Ishikawa (cell line): Measurements from ENCODE around the gene VIPR2.

Experiments used
- CEBPB ChIP-seq: IDR thresholded peaks from 2 replicates; pipeline ENCODE4 v1.6.1; 2012
- CREB1 ChIP-seq: IDR thresholded peaks from 2 replicates; pipeline ENCODE4 v1.6.1; 2012; ENCODE audit warnings: low read depth
- EGR1 ChIP-seq: IDR thresholded peaks from 2 replicates; pipeline ENCODE4 v1.6.1; 2012
- EP300 ChIP-seq: IDR thresholded peaks from 2 replicates; pipeline ENCODE4 v1.6.1; 2012; ENCODE audit warnings: borderline replicate concordance
- FOXM1 ChIP-seq: IDR thresholded peaks from 2 replicates; pipeline ENCODE4 v1.6.1; 2012; ENCODE audit warnings: low read depth, borderline replicate concordance
- MAX ChIP-seq: IDR thresholded peaks from 2 replicates; pipeline ENCODE4 v1.6.1; 2012
- NFIC ChIP-seq: IDR thresholded peaks from 2 replicates; pipeline ENCODE4 v1.6.1; 2012
- RAD21 ChIP-seq: IDR thresholded peaks from 2 replicates; pipeline ENCODE4 v1.6.1; 2012; ENCODE audit warnings: low read depth
- REST ChIP-seq: IDR thresholded peaks from 2 replicates; pipeline ENCODE4 v1.6.1; 2012; ENCODE audit warnings: low read depth, mild to moderate bottlenecking
- TAF1 ChIP-seq: IDR thresholded peaks from 2 replicates; pipeline ENCODE4 v1.6.1; 2012; ENCODE audit warnings: low read depth, mild to moderate bottlenecking
- TCF12 ChIP-seq: IDR thresholded peaks from 2 replicates; pipeline ENCODE4 v1.6.1; 2012; ENCODE audit warnings: low read depth
- TEAD4 ChIP-seq: IDR thresholded peaks from 2 replicates; pipeline ENCODE4 v1.6.1; 2012
- USF1 ChIP-seq: IDR thresholded peaks from 2 replicates; pipeline ENCODE4 v1.6.1; 2012
- YY1 ChIP-seq: IDR thresholded peaks from 2 replicates; pipeline ENCODE4 v1.6.1; 2012; ENCODE audit warnings: low read depth
- ZBTB7A ChIP-seq: IDR thresholded peaks from 2 replicates; pipeline ENCODE4 v1.6.1; 2012; ENCODE audit warnings: low read depth

VIPR2 gene

GRCh38 chr7:159040912-159041711 is 103.6 kb downstream of the VIPR2 start:
- no peak for TF ChIP-seq MAX
- 0 out of 2 replicates have a peak, but pooled peaks have one; percentile 47 for TF ChIP-seq ZBTB7A

DNA sequence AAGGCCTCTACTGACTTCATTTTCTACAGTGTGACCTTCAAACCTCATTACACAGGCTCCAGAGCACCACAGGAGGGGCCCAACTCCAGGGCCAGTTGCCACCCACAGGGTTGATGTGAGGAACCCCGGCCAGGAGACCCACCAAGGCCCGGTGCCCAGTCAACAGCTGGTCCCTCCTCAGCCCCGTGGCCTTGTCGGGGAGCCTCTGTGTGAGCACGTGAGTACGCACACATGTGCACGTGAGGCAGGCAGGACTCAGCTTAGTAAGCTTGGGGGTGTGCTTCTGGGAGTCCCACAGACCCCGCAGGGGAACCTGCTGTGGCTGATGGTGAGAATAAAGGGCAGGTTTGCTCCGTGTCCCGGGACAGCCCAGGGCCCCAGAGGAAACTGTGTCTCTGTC is 104.5 kb downstream of the VIPR2 start:
- no peak for TF ChIP-seq ZBTB7A
- no peak for TF ChIP-seq EP300
- TF ChIP-seq REST, result no peak
- TF ChIP-seq TAF1, result no peak
- no peak for TF ChIP-seq CEBPB

DNA sequence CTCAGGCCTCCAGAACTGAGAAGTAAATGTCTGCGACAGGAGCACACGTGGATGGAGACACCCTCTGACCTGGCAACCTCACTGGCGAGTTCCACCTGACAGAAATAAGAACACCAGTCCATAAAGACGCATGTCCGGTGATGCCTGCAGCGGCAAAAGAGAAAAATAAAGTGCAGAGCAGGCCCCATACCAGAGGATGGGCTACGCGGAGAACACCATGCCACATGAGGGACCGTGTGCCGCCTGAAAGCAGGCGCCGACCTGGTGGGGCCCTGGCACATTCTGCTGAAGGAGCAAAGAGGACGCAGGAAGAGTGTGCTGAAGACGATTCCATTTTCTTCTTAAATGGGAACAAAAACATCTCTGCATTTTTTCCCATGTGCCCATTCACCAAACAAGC is 105.0 kb downstream of the VIPR2 start:
- no peak for TF ChIP-seq CEBPB
- no peak for TF ChIP-seq TAF1
- TF ChIP-seq REST, result no peak
- TF ChIP-seq YY1, result no peak
- TF ChIP-seq EP300, result no peak
- no peak for TF ChIP-seq TCF12
- no peak for TF ChIP-seq RAD21
- no peak for TF ChIP-seq CREB1
- TF ChIP-seq ZBTB7A, result no peak
- no peak for TF ChIP-seq USF1

DNA sequence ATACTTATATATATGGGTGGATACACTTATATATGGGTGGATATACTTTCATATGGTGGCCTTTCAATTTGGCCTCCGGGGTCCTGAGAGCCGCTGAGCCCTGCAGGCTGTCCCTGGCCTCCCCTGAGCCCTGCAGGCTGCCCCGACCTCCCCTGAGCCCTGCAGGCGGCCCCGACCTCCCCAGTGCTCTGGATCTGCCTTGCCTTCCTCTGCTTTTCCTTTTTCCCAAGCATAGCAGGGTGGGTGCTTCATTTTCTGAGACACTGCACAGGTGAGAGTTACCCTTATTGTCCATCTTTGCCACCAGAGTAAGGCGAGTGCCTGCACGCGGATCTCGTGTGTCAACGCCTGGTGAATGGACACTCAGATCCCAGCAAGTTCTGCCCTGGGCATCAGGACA is 106.6 kb downstream of the VIPR2 start:
- TF ChIP-seq EP300 (no peak), TCF12 (no peak), TAF1 (no peak), USF1 (no peak), TEAD4 (no peak), YY1 (no peak), RAD21 (no peak), REST (no peak), MAX (no peak), CEBPB (no peak), FOXM1 (no peak), NFIC (no peak), EGR1 (no peak), CREB1 (no peak), ZBTB7A (no peak)
